Measurements from ENCODE around the gene SEM1. TPM values are rescaled to one million over a fixed set of nuclear protein-coding genes. Genes with fewer than 3 reads are reported as not detected.
"Not testable (repeated sequence)": the region's sequence is repeated elsewhere in the genome, so short reads cannot be mapped to it uniquely, and the experiment has no call there.

Gene SEM1
- total RNA-seq, 1 donor from 2014 or later = 51.9 TPM

DNA sequence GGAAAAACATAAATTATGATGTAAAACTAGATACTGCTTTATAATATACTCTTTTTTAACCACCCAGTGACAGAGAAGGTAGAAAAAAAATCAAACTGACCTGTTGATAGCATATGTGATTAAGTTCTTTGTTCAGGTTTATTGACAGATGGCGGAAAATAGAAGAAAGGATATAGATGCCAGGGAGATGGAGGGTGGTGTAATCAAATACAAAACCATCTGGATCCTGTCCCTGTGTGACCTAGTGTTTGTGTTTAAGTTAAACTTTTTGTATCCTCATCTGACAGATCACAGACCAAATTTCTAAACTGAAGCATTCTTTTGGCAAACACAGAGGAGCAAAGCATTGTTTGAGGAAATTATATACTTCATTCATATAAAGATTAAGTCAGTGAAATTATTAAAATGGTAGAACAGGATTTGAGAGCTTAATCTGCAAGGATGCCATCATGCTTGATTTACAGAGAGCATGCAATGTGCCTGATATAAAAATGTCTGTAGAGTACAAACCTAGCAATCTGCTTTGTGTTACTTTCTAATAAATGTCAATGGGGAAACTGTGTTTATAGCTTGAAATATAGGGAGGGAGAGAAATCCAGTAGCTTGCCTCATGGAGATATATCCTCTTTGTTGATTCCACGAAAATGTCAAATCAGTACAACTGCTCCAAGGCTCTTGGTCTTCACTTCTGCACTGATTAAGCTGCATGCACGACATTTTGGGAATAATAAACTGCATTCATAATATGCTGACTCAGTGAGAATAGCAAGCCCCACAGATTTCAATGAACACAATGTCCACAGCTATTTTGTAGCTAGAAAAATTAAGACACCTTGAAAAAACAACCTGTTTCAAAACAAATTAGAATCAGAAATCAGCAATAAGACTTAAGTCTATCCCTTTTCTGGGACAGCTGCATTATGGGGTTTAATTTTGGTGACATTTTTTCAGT, 39.0 kb downstream of the SEM1 start:
- no peak overlapping the region for H3K4me3 Mint-ChIP-seq (ENCODE audit: low read depth)
- no peak for DNase-seq (ENCODE audit: low spot score)
- H3K9me3 Mint-ChIP-seq = no peaks in the 10 kb centered on the region
- H3K4me1 Mint-ChIP-seq (ENCODE audit: low read depth) = no peaks in the 10 kb centered on the region
- no peaks in the 10 kb centered on the region for H3K36me3 Mint-ChIP-seq (ENCODE audit: low read depth)
- no peaks in the 10 kb centered on the region for H3K27me3 Mint-ChIP-seq (ENCODE audit: low read depth)
- intact Hi-C loops (cut with micrococcal nuclease) = no loop called here
- H3K27ac Mint-ChIP-seq = no peak overlapping the region

- H3K9me3 Mint-ChIP-seq = no peaks in the 10 kb centered on the region
- H3K27ac Mint-ChIP-seq = no peak overlapping the region
- H3K4me1 Mint-ChIP-seq (ENCODE audit: low read depth) = no peaks in the 10 kb centered on the region
- no peaks in the 10 kb centered on the region for H3K27me3 Mint-ChIP-seq (ENCODE audit: low read depth)
- DNase-seq (ENCODE audit: low spot score) = no peak
- H3K36me3 Mint-ChIP-seq (ENCODE audit: low read depth) = no peaks in the 10 kb centered on the region
- intact Hi-C loops (cut with micrococcal nuclease) = no loop called here
- H3K4me3 Mint-ChIP-seq (ENCODE audit: low read depth) = no peak overlapping the region
These were observed 39.8 kb downstream of the SEM1 start for GRCh38 chr7:96669812-96670211.

GRCh38 chr7:96667026-96667425, 42.6 kb downstream of the SEM1 start:
- Mint-ChIP-seq H3K9me3 (no peaks in the 10 kb centered on the region), H3K4me3 (ENCODE audit: low read depth) (no peak overlapping the region), H3K4me1 (ENCODE audit: low read depth) (peaks cover 9% of the 10 kb centered on the region), H3K36me3 (ENCODE audit: low read depth) (no peaks in the 10 kb centered on the region), H3K27me3 (ENCODE audit: low read depth) (no peaks in the 10 kb centered on the region), H3K27ac (no peak overlapping the region)
- intact Hi-C loops (cut with micrococcal nuclease) = no loop called here
- no peak for DNase-seq (ENCODE audit: low spot score)

GRCh38 chr7:96665689-96666088, 44.0 kb downstream of the SEM1 start:
- Mint-ChIP-seq H3K4me1 (ENCODE audit: low read depth) (peaks cover 9% of the 10 kb centered on the region), H3K4me3 (ENCODE audit: low read depth) (no peak overlapping the region), H3K27me3 (ENCODE audit: low read depth) (no peaks in the 10 kb centered on the region), H3K9me3 (no peaks in the 10 kb centered on the region), H3K36me3 (ENCODE audit: low read depth) (no peaks in the 10 kb centered on the region), H3K27ac (no peak overlapping the region)
- intact Hi-C loops (cut with micrococcal nuclease) = no loop called here
- DNase-seq (ENCODE audit: low spot score) = no peak

DNA sequence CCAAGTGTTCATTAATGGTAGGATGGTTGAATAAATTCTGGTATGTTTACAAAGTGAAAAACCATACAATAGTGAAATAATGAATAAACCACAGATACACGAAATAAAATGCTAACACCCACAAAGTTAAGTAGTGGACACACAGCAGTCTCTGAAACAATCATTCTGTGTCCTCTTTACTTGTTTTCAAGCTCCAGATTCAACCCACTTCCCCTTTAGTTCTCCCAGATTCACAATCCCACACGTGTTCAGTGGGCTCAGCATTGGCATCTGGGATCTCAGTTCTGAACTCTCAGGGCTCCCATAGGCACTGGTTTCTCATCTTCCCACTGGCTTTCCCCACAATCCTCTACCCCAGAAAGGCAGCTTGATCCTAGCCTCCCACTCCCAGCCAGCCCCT, 44.9 kb downstream of the SEM1 start:
- intact Hi-C loops (cut with micrococcal nuclease) = no loop called here
- no peaks in the 10 kb centered on the region for H3K9me3 Mint-ChIP-seq
- H3K27ac Mint-ChIP-seq = no peak overlapping the region
- H3K27me3 Mint-ChIP-seq (ENCODE audit: low read depth) = peaks cover 3% of the 10 kb centered on the region
- H3K4me3 Mint-ChIP-seq (ENCODE audit: low read depth) = no peak overlapping the region
- no peak for DNase-seq (ENCODE audit: low spot score)
- H3K36me3 Mint-ChIP-seq (ENCODE audit: low read depth) = no peaks in the 10 kb centered on the region
- peaks cover 9% of the 10 kb centered on the region for H3K4me1 Mint-ChIP-seq (ENCODE audit: low read depth)

- H3K27ac Mint-ChIP-seq = no peak overlapping the region
- no peak overlapping the region for H3K4me3 Mint-ChIP-seq (ENCODE audit: low read depth)
- peaks cover 3% of the 10 kb centered on the region for H3K27me3 Mint-ChIP-seq (ENCODE audit: low read depth)
- H3K4me1 Mint-ChIP-seq (ENCODE audit: low read depth) = peaks cover 9% of the 10 kb centered on the region
- DNase-seq (ENCODE audit: low spot score) = no peak
- no peaks in the 10 kb centered on the region for H3K9me3 Mint-ChIP-seq
- intact Hi-C loops (cut with micrococcal nuclease) = no loop called here
- H3K36me3 Mint-ChIP-seq (ENCODE audit: low read depth) = no peaks in the 10 kb centered on the region
These were observed 45.7 kb downstream of the SEM1 start for GRCh38 chr7:96663871-96664445.

GRCh38 chr7:96663457-96663856, 46.2 kb downstream of the SEM1 start:
- Mint-ChIP-seq H3K36me3 (ENCODE audit: low read depth) (no peaks in the 10 kb centered on the region), H3K27ac (no peak overlapping the region), H3K9me3 (no peaks in the 10 kb centered on the region), H3K4me1 (ENCODE audit: low read depth) (peaks cover 9% of the 10 kb centered on the region), H3K27me3 (ENCODE audit: low read depth) (peaks cover 3% of the 10 kb centered on the region), H3K4me3 (ENCODE audit: low read depth) (no peak overlapping the region)
- no peak for DNase-seq (ENCODE audit: low spot score)
- intact Hi-C loops (cut with micrococcal nuclease) = no loop called here

GRCh38 chr7:96662151-96662550, 47.5 kb downstream of the SEM1 start:
- H3K4me3 Mint-ChIP-seq (ENCODE audit: low read depth); DNase-seq (ENCODE audit: low spot score); H3K27ac Mint-ChIP-seq; H3K27me3 Mint-ChIP-seq (ENCODE audit: low read depth); intact Hi-C loops (cut with micrococcal nuclease); H3K9me3 Mint-ChIP-seq; H3K36me3 Mint-ChIP-seq (ENCODE audit: low read depth); H3K4me1 Mint-ChIP-seq (ENCODE audit: low read depth): not testable (repeated sequence)

DNA sequence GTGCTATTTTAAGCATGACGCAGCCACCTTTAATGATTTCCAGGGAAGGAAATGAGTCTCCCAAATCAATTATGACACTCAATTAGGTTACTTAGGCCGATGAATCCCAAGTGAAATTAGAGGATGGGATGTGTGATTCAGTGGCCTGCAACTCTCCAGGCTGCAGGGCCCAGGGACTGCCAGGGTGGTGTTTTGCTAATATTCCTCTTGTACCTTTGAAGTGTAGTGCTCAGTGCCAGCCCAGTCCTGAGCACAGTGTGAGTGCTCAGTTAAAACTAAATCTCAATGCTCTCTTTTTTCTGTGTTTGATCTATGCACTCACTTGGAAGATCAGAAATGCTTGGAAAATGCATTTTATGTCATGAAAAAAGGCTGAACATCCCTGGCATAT, 51.6 kb downstream of the SEM1 start:
- no peak for DNase-seq (ENCODE audit: low spot score)
- Mint-ChIP-seq H3K36me3 (ENCODE audit: low read depth) (no peaks in the 10 kb centered on the region), H3K9me3 (no peaks in the 10 kb centered on the region), H3K4me1 (ENCODE audit: low read depth) (peaks cover 1% of the 10 kb centered on the region), H3K4me3 (ENCODE audit: low read depth) (no peak overlapping the region), H3K27me3 (ENCODE audit: low read depth) (peaks cover 3% of the 10 kb centered on the region), H3K27ac (no peak overlapping the region)
- intact Hi-C loops (cut with micrococcal nuclease) = no loop called here

DNA sequence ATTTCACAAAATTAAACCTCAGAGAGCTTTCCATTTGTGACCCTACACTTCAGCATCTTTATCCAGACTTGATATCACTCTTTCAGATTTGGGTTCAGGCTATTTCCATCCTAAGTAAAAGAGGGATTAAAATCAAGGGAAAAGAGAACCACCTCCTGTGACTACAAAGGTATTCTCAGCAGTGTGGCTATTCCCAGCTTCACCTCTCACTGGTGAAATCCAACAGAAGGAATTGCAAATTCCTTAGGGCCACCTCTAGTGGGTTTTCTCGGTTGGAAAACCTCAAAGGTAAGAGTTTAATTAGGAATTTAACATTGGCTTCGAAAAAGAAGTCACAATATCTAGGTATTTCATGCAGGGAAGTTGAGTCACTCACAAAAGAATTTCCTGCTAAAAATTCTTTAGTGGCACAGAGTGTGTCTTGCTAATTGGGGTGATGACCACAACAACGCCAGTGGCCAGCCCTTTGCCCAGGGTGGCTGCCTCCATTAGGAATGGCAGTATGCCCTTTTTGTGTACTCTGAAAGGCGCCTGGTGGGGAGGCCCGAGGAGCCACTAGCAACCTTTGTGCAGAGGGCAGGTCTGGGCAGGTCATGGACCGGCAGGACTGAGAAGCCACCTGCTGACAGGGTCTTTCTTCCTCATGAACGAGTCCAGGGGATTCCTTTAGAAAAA, 52.2 kb downstream of the SEM1 start:
- peaks cover 3% of the 10 kb centered on the region for H3K27me3 Mint-ChIP-seq (ENCODE audit: low read depth)
- intact Hi-C loops (cut with micrococcal nuclease) = no loop called here
- no peaks in the 10 kb centered on the region for H3K9me3 Mint-ChIP-seq
- H3K36me3 Mint-ChIP-seq (ENCODE audit: low read depth) = no peaks in the 10 kb centered on the region
- DNase-seq (ENCODE audit: low spot score) = no peak
- no peak overlapping the region for H3K27ac Mint-ChIP-seq
- no peaks in the 10 kb centered on the region for H3K4me1 Mint-ChIP-seq (ENCODE audit: low read depth)
- no peak overlapping the region for H3K4me3 Mint-ChIP-seq (ENCODE audit: low read depth)

DNA sequence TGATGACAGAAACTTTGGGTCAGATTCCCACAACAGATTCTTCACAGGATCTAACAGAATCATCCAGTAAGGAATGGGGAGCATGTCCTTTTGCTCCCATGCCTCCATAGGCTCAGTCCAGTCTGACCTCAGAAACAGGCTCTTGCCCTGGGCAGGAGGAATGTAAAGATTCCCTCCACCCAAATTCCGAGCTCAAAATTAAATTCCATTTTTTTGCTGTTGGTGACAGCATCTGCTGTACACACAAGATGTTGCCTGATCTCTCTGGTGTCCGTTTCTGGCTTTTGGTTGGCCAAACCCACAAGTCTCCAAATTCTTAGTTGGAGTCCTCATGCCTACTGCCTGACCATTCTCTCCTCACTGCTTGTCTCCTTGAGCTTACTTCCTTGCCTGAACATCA, 53.7 kb downstream of the SEM1 start:
- no peak overlapping the region for H3K4me3 Mint-ChIP-seq (ENCODE audit: low read depth)
- peaks cover 3% of the 10 kb centered on the region for H3K27me3 Mint-ChIP-seq (ENCODE audit: low read depth)
- no peaks in the 10 kb centered on the region for H3K36me3 Mint-ChIP-seq (ENCODE audit: low read depth)
- H3K9me3 Mint-ChIP-seq = no peaks in the 10 kb centered on the region
- DNase-seq (ENCODE audit: low spot score) = no peak
- H3K27ac Mint-ChIP-seq = no peak overlapping the region
- H3K4me1 Mint-ChIP-seq (ENCODE audit: low read depth) = no peaks in the 10 kb centered on the region
- intact Hi-C loops (cut with micrococcal nuclease) = no loop called here

GRCh38 chr7:96654630-96655188, 54.9 kb downstream of the SEM1 start:
- H3K9me3 Mint-ChIP-seq = no peaks in the 10 kb centered on the region
- H3K4me1 Mint-ChIP-seq (ENCODE audit: low read depth) = no peaks in the 10 kb centered on the region
- H3K4me3 Mint-ChIP-seq (ENCODE audit: low read depth) = no peak overlapping the region
- intact Hi-C loops (cut with micrococcal nuclease) = no loop called here
- DNase-seq (ENCODE audit: low spot score) = no peak
- H3K27me3 Mint-ChIP-seq (ENCODE audit: low read depth) = no peaks in the 10 kb centered on the region
- H3K27ac Mint-ChIP-seq = no peak overlapping the region
- no peaks in the 10 kb centered on the region for H3K36me3 Mint-ChIP-seq (ENCODE audit: low read depth)

- intact Hi-C loops (cut with micrococcal nuclease) = no loop called here
- Mint-ChIP-seq H3K4me1 (ENCODE audit: low read depth) (no peaks in the 10 kb centered on the region), H3K9me3 (no peaks in the 10 kb centered on the region)
These were observed 59.7 kb downstream of the SEM1 start for GRCh38 chr7:96649981-96650380.

More at GRCh38 chr7:96649981-96650380, 59.7 kb downstream of the SEM1 start:
- Mint-ChIP-seq H3K27me3 (ENCODE audit: low read depth) (no peaks in the 10 kb centered on the region), H3K36me3 (ENCODE audit: low read depth) (no peaks in the 10 kb centered on the region), H3K27ac (no peak overlapping the region), H3K4me3 (ENCODE audit: low read depth) (no peak overlapping the region)
- no peak for DNase-seq (ENCODE audit: low spot score)

All from activated T-helper 2 cell treated with anti-CD3 and anti-CD28 coated beads, Interferon-gamma antibody, Interleukin-2, Interleukin-4, amounts not matched to agents 10 μg/mL and 5 μg/mL and 100 μg/mL, durations not matched to agents 14 hours and 24 hours and 36 hours (primary cell).